Measurements from ENCODE around the gene PAPPA2. TPM values are rescaled to one million over a fixed set of nuclear protein-coding genes. Genes with fewer than 3 reads are reported as not detected.

The PAPPA2 gene
- total and polyA plus RNA-seq, 5 donors from 2014 or later = 0.06 to 0.12 TPM; not detected in 3

GRCh38 chr1:176775996-176776395, 313.0 kb downstream of the PAPPA2 start:
- no peaks in the 10 kb centered on the region for H3K36me3 Mint-ChIP-seq
- H3K4me3 ChIP-seq (ENCODE audit: low read depth, low read length) = no peak overlapping the region
- no peak overlapping the region for H3K27ac Mint-ChIP-seq
- no peak overlapping the region for H3K27ac ChIP-seq (ENCODE audit: insufficient read depth, low read length, poor library complexity, severe bottlenecking)
- no peak overlapping the region for H3K4me3 Mint-ChIP-seq
- no peaks in the 10 kb centered on the region for H3K4me1 ChIP-seq (ENCODE audit: control insufficient read depth, insufficient read depth, low read length, poor library complexity, severe bottlenecking)
- no peaks in the 10 kb centered on the region for H3K27me3 ChIP-seq (ENCODE audit: control insufficient read depth, insufficient read depth, low read length)
- no peaks in the 10 kb centered on the region for H3K9me3 ChIP-seq (ENCODE audit: control insufficient read depth in 2 of 2, low read length in 2 of 2)
- H3K4me1 Mint-ChIP-seq = no peaks in the 10 kb centered on the region
- DNase-seq (no peak), ATAC-seq (ENCODE audit: low read depth in 2 of 2) (no peak)
- H3K36me3 ChIP-seq (ENCODE audit: control insufficient read depth, insufficient read depth, low read length) = no peaks in the 10 kb centered on the region
- peaks cover 8% of the 10 kb centered on the region for H3K27me3 Mint-ChIP-seq
- H3K9me3 Mint-ChIP-seq = peaks cover 0 to 11% (median 0%) of the 10 kb centered on the region in 7 donors

GRCh38 chr1:176778056-176778455, 315.1 kb downstream of the PAPPA2 start:
- Mint-ChIP-seq H3K27ac (no peak overlapping the region), H3K4me3 (no peak overlapping the region), H3K9me3 (peaks cover 0 to 11% (median 0%) of the 10 kb centered on the region in 7 donors), H3K36me3 (no peaks in the 10 kb centered on the region), H3K4me1 (no peaks in the 10 kb centered on the region), H3K27me3 (peaks cover 8% of the 10 kb centered on the region)
- no peaks in the 10 kb centered on the region for H3K9me3 ChIP-seq (ENCODE audit: control insufficient read depth in 2 of 2, low read length in 2 of 2)
- H3K4me1 ChIP-seq (ENCODE audit: control insufficient read depth, insufficient read depth, low read length, poor library complexity, severe bottlenecking) = no peaks in the 10 kb centered on the region
- ATAC-seq (ENCODE audit: low read depth in 2 of 2) = no peak
- H3K27me3 ChIP-seq (ENCODE audit: control insufficient read depth, insufficient read depth, low read length) = no peaks in the 10 kb centered on the region
- no peak overlapping the region for H3K27ac ChIP-seq (ENCODE audit: insufficient read depth, low read length, poor library complexity, severe bottlenecking)
- H3K4me3 ChIP-seq (ENCODE audit: low read depth, low read length) = no peak overlapping the region
- H3K36me3 ChIP-seq (ENCODE audit: control insufficient read depth, insufficient read depth, low read length) = no peaks in the 10 kb centered on the region
- DNase-seq = no peak

DNA sequence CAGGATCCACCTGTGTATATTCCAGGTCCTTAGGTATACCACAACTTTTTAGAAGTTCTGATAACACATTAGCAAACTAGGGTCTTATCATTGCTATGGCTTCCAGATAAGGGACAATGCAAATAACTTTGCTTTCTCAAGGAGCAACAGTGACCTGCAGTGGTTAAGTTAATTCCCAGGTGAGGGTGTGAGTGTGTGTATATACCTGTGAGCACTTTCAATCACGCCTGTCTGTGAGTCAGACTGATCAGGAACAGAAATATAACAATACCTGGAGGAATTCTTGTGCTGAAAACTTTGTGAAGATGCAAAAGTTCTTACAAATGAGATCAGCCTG, 317.0 kb downstream of the PAPPA2 start:
- Histone ChIP-seq H3K4me1 (ENCODE audit: control insufficient read depth, insufficient read depth, low read length, poor library complexity, severe bottlenecking) (no peaks in the 10 kb centered on the region), H3K27ac (ENCODE audit: insufficient read depth, low read length, poor library complexity, severe bottlenecking) (no peak overlapping the region), H3K4me3 (ENCODE audit: low read depth, low read length) (no peak overlapping the region), H3K9me3 (ENCODE audit: control insufficient read depth in 2 of 2, low read length in 2 of 2) (no peaks in the 10 kb centered on the region), H3K36me3 (ENCODE audit: control insufficient read depth, insufficient read depth, low read length) (no peaks in the 10 kb centered on the region), H3K27me3 (ENCODE audit: control insufficient read depth, insufficient read depth, low read length) (no peaks in the 10 kb centered on the region)
- H3K27ac Mint-ChIP-seq = no peak overlapping the region
- ATAC-seq (ENCODE audit: low read depth in 2 of 2) (no peak), DNase-seq (no peak)
- no peak overlapping the region for H3K4me3 Mint-ChIP-seq
- H3K4me1 Mint-ChIP-seq = no peaks in the 10 kb centered on the region
- no peaks in the 10 kb centered on the region for H3K36me3 Mint-ChIP-seq
- peaks cover 0 to 2% (median 0%) of the 10 kb centered on the region in 7 donors for H3K9me3 Mint-ChIP-seq
- peaks cover 8% of the 10 kb centered on the region for H3K27me3 Mint-ChIP-seq

GRCh38 chr1:176783309-176783708, 320.3 kb downstream of the PAPPA2 start:
- Histone ChIP-seq H3K4me3 (ENCODE audit: low read depth, low read length) (no peak overlapping the region), H3K36me3 (ENCODE audit: control insufficient read depth, insufficient read depth, low read length) (no peaks in the 10 kb centered on the region), H3K27ac (ENCODE audit: insufficient read depth, low read length, poor library complexity, severe bottlenecking) (no peak overlapping the region), H3K27me3 (ENCODE audit: control insufficient read depth, insufficient read depth, low read length) (no peaks in the 10 kb centered on the region), H3K9me3 (ENCODE audit: control insufficient read depth in 2 of 2, low read length in 2 of 2) (no peaks in the 10 kb centered on the region), H3K4me1 (ENCODE audit: control insufficient read depth, insufficient read depth, low read length, poor library complexity, severe bottlenecking) (no peaks in the 10 kb centered on the region)
- Mint-ChIP-seq H3K4me1 (no peaks in the 10 kb centered on the region), H3K27ac (no peak overlapping the region), H3K27me3 (peaks cover 8% of the 10 kb centered on the region), H3K36me3 (no peaks in the 10 kb centered on the region), H3K4me3 (no peak overlapping the region), H3K9me3 (peaks cover 0 to 3% (median 0%) of the 10 kb centered on the region in 7 donors)
- DNase-seq (no peak), ATAC-seq (ENCODE audit: low read depth in 2 of 2) (no peak)

DNA sequence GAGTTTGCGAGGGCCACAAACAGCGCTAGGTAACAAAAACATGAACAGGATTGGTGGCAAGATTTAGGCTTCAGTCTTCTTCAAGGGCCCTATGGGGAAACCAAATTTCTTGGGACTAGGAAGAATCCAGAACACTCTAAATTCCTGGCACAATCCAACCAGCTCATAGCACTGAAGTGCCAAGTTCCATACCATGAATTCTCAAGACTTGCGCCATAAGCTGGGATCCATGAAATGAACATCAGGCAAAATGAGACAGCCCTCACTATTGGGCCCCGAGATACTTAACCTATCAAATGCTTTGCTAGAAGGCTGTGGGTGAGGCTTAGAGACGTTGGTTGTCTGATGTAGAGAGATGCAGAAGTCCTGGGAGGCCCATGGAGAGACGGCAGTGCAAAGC, 322.1 kb downstream of the PAPPA2 start:
- Mint-ChIP-seq H3K9me3 (peaks cover 0 to 6% (median 2%) of the 10 kb centered on the region in 7 donors), H3K36me3 (no peaks in the 10 kb centered on the region), H3K4me3 (no peak overlapping the region), H3K27ac (no peak overlapping the region), H3K4me1 (no peaks in the 10 kb centered on the region), H3K27me3 (peaks cover 8% of the 10 kb centered on the region)
- Histone ChIP-seq H3K36me3 (ENCODE audit: control insufficient read depth, insufficient read depth, low read length) (no peaks in the 10 kb centered on the region), H3K27me3 (ENCODE audit: control insufficient read depth, insufficient read depth, low read length) (no peaks in the 10 kb centered on the region), H3K4me1 (ENCODE audit: control insufficient read depth, insufficient read depth, low read length, poor library complexity, severe bottlenecking) (no peaks in the 10 kb centered on the region), H3K4me3 (ENCODE audit: low read depth, low read length) (no peak overlapping the region), H3K27ac (ENCODE audit: insufficient read depth, low read length, poor library complexity, severe bottlenecking) (no peak overlapping the region), H3K9me3 (ENCODE audit: control insufficient read depth in 2 of 2, low read length in 2 of 2) (no peaks in the 10 kb centered on the region)
- DNase-seq (no peak), ATAC-seq (ENCODE audit: low read depth in 2 of 2) (no peak)

DNA sequence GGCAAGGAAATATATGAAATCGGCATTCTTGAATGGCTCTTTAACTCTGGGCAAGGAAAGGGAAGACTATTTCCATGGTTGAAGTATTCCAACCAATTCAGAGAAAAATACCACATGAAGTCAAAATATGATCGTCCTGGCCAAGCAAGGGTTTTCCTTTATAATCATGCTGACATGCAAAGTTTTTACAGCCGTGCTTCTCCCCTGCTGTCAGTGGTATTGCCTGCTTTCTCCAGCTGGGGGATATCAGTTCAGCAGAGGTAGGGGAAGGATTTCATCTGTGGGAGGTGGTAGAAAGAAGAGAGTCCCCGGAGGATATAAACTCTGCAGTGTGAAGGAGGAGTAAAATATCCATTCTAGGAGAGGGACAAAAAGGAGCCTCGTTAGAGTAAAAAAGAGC, 322.8 kb downstream of the PAPPA2 start:
- Mint-ChIP-seq H3K36me3 (no peaks in the 10 kb centered on the region), H3K27me3 (peaks cover 3% of the 10 kb centered on the region), H3K4me1 (no peaks in the 10 kb centered on the region), H3K4me3 (no peak overlapping the region), H3K27ac (no peak overlapping the region), H3K9me3 (peaks cover 0 to 6% (median 2%) of the 10 kb centered on the region in 7 donors)
- DNase-seq = no peak
- Histone ChIP-seq H3K27me3 (ENCODE audit: control insufficient read depth, insufficient read depth, low read length) (no peaks in the 10 kb centered on the region), H3K9me3 (ENCODE audit: control insufficient read depth in 2 of 2, low read length in 2 of 2) (no peaks in the 10 kb centered on the region), H3K4me1 (ENCODE audit: control insufficient read depth, insufficient read depth, low read length, poor library complexity, severe bottlenecking) (no peaks in the 10 kb centered on the region), H3K27ac (ENCODE audit: insufficient read depth, low read length, poor library complexity, severe bottlenecking) (no peak overlapping the region), H3K4me3 (ENCODE audit: low read depth, low read length) (no peak overlapping the region), H3K36me3 (ENCODE audit: control insufficient read depth, insufficient read depth, low read length) (no peaks in the 10 kb centered on the region)
- ATAC-seq (ENCODE audit: low read depth in 2 of 2) = no peak

- Mint-ChIP-seq H3K27ac (no peak overlapping the region), H3K4me3 (no peak overlapping the region), H3K36me3 (no peaks in the 10 kb centered on the region), H3K27me3 (no peaks in the 10 kb centered on the region), H3K4me1 (no peaks in the 10 kb centered on the region), H3K9me3 (peaks cover 0 to 6% (median 0%) of the 10 kb centered on the region in 7 donors)
- H3K27ac ChIP-seq (ENCODE audit: insufficient read depth, low read length, poor library complexity, severe bottlenecking) = no peak overlapping the region
- DNase-seq = no peak
- no peaks in the 10 kb centered on the region for H3K27me3 ChIP-seq (ENCODE audit: control insufficient read depth, insufficient read depth, low read length)
- no peaks in the 10 kb centered on the region for H3K36me3 ChIP-seq (ENCODE audit: control insufficient read depth, insufficient read depth, low read length)
- no peak overlapping the region for H3K4me3 ChIP-seq (ENCODE audit: low read depth, low read length)
- no peaks in the 10 kb centered on the region for H3K4me1 ChIP-seq (ENCODE audit: control insufficient read depth, insufficient read depth, low read length, poor library complexity, severe bottlenecking)
- ATAC-seq (ENCODE audit: low read depth in 2 of 2) = no peak
- H3K9me3 ChIP-seq (ENCODE audit: control insufficient read depth in 2 of 2, low read length in 2 of 2) = no peaks in the 10 kb centered on the region
Measured at GRCh38 chr1:176786274-176786673, 323.3 kb downstream of the PAPPA2 start.

DNA sequence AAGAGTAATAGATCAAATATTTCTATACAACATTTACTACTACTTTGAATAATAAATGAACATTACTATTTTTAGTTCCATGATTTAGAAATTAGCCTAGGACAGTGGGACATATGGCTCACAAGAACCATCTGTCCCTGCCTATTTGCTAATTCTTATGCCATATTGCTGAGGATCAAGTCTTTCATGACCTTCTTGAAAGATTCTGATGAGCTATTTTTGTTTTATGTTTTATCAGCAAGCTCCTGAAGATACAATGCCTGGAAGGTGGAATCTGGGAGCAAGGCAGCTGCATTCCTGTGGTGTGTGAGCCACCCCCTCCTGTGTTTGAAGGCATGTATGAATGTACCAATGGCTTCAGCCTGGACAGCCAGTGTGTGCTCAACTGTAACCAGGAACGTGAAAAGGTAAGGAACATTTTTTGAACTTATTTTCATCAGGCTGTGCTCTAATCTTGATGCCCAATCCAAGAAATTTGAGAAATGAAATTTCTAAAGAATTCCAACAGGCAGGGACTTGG, 326.7 kb downstream of the PAPPA2 start:
- Histone ChIP-seq H3K36me3 (ENCODE audit: control insufficient read depth, insufficient read depth, low read length) (no peaks in the 10 kb centered on the region), H3K4me1 (ENCODE audit: control insufficient read depth, insufficient read depth, low read length, poor library complexity, severe bottlenecking) (no peaks in the 10 kb centered on the region), H3K9me3 (ENCODE audit: control insufficient read depth in 2 of 2, low read length in 2 of 2) (no peaks in the 10 kb centered on the region), H3K27ac (ENCODE audit: insufficient read depth, low read length, poor library complexity, severe bottlenecking) (no peak overlapping the region), H3K4me3 (ENCODE audit: low read depth, low read length) (no peak overlapping the region), H3K27me3 (ENCODE audit: control insufficient read depth, insufficient read depth, low read length) (no peaks in the 10 kb centered on the region)
- no peaks in the 10 kb centered on the region for H3K27me3 Mint-ChIP-seq
- no peak for DNase-seq
- H3K27ac Mint-ChIP-seq = no peak overlapping the region
- ATAC-seq (ENCODE audit: low read depth in 2 of 2) = no peak
- no peaks in the 10 kb centered on the region for H3K4me1 Mint-ChIP-seq
- no peaks in the 10 kb centered on the region for H3K36me3 Mint-ChIP-seq
- H3K4me3 Mint-ChIP-seq = no peak overlapping the region
- peaks cover 0 to 10% (median 0%) of the 10 kb centered on the region in 7 donors for H3K9me3 Mint-ChIP-seq
